ENCODE results near the gene STAT5B. TPM values are rescaled to one million over a fixed set of nuclear protein-coding genes. Genes with fewer than 3 reads are reported as not detected.

Gene STAT5B
- total and polyA plus RNA-seq, 9 of the 15 experiments (the other 6 are each of a cell fraction or from before 2014, with no cell fraction given) = 20.8 to 176 (median 92.4) TPM

GRCh38 chr17:42153919-42154742 lies 122.1 kb downstream of the STAT5B start (continued):
- TF ChIP-seq, protein P1, sequence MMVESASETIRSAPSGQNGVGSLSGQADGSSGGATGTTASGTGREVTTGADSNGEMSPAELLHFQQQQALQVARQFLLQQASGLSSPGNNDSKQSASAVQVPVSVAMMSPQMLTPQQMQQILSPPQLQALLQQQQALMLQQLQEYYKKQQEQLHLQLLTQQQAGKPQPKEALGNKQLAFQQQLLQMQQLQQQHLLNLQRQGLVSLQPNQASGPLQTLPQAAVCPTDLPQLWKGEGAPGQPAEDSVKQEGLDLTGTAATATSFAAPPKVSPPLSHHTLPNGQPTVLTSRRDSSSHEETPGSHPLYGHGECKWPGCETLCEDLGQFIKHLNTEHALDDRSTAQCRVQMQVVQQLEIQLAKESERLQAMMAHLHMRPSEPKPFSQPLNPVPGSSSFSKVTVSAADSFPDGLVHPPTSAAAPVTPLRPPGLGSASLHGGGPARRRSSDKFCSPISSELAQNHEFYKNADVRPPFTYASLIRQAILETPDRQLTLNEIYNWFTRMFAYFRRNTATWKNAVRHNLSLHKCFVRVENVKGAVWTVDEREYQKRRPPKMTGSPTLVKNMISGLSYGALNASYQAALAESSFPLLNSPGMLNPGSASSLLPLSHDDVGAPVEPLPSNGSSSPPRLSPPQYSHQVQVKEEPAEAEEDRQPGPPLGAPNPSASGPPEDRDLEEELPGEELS (CRISPR knock-in tag; IDR thresholded peaks at IDR 0.05; ENCODE audit: borderline replicate concordance) = 0 out of 2 replicates have a peak, but pooled peaks have one; percentile 42
- TF ChIP-seq NEUROD1 (IDR thresholded peaks at IDR 0.05; ENCODE audit: borderline replicate concordance, low read depth, low read length, partially characterized antibody) (peak; percentile 1), TSHZ1 (CRISPR knock-in tag; IDR thresholded peaks at IDR 0.05) (no peak), HNRNPLL (IDR thresholded peaks at IDR 0.05; ENCODE audit: low read depth, low read length, poor library complexity, severe bottlenecking) (peak; percentile 72)

Other genes starting within 250 kb of the STAT5B start
Only the 7 nearest of the 13 such genes appear.
- 79.2 and 125 TPM in 2 replicates for gene RAB5C, start 121.4 kb downstream of the STAT5B start, total RNA-seq (2014; rRNA removed)
- gene RAB5C, start 121.4 kb downstream of the STAT5B start, total RNA-seq (2014; rRNA removed; fragmentation: Illumina TruSeq; extraction: Trizol) = 46.5 and 55.8 TPM in 2 replicates
- gene RAB5C, start 121.4 kb downstream of the STAT5B start, total RNA-seq (2015; rRNA removed; fragmentation: Illumina TruSeq; extraction: Trizol) = 106 and 107 TPM in 2 replicates
- gene RAB5C, start 121.4 kb downstream of the STAT5B start, total RNA-seq (2021) = 108 and 117 TPM in 2 replicates
- gene RAB5C, start 121.4 kb downstream of the STAT5B start, polyA plus RNA-seq (2011; rRNA removed) = 55.9 and 77.4 TPM in 2 replicates
- 165 and 166 TPM in 2 replicates for gene RAB5C, start 121.4 kb downstream of the STAT5B start, polyA plus RNA-seq (2014; fragmentation: Illumina TruSeq; extraction: Trizol)
- gene RAB5C, start 121.4 kb downstream of the STAT5B start, polyA plus RNA-seq (2014; fragmentation: Nextera tagmentation; extraction: Ambion mirVana) = 1 to 10 TPM; 1.7 to 2.2 TPM
- gene RAB5C, start 121.4 kb downstream of the STAT5B start, polyA plus RNA-seq (2014; rRNA removed) = 118 and 122 TPM in 2 replicates
- 0.50 and 0.98 TPM in 2 replicates for gene KCNH4, start 95.2 kb downstream of the STAT5B start, total RNA-seq (2014; rRNA removed)
- gene KCNH4, start 95.2 kb downstream of the STAT5B start, total RNA-seq (2014; rRNA removed; fragmentation: Illumina TruSeq; extraction: Trizol) = 0.22 and 0.29 TPM in 2 replicates
- 0.36 and 0.49 TPM in 2 replicates for gene KCNH4, start 95.2 kb downstream of the STAT5B start, total RNA-seq (2015; rRNA removed; fragmentation: Illumina TruSeq; extraction: Trizol)
- 1.8 and 2.0 TPM in 2 replicates for gene KCNH4, start 95.2 kb downstream of the STAT5B start, total RNA-seq (2021)
- gene KCNH4, start 95.2 kb downstream of the STAT5B start, polyA plus RNA-seq (2011; rRNA removed) = 0.72 and 0.79 TPM in 2 replicates
- gene KCNH4, start 95.2 kb downstream of the STAT5B start, polyA plus RNA-seq (2014; fragmentation: Illumina TruSeq; extraction: Trizol) = 1.2 and 1.3 TPM in 2 replicates
- under 1 TPM; 0.10 to 0.14 TPM for gene KCNH4, start 95.2 kb downstream of the STAT5B start, polyA plus RNA-seq (2014; fragmentation: Nextera tagmentation; extraction: Ambion mirVana)
- gene KCNH4, start 95.2 kb downstream of the STAT5B start, polyA plus RNA-seq (2014; rRNA removed) = 1.3 and 1.7 TPM in 2 replicates
- gene HCRT, start 90.9 kb downstream of the STAT5B start, total RNA-seq (2014; rRNA removed) = not detected in 2 replicates
- not detected in 2 replicates for gene HCRT, start 90.9 kb downstream of the STAT5B start, total RNA-seq (2014; rRNA removed; fragmentation: Illumina TruSeq; extraction: Trizol)
- not detected in 2 replicates for gene HCRT, start 90.9 kb downstream of the STAT5B start, total RNA-seq (2015; rRNA removed; fragmentation: Illumina TruSeq; extraction: Trizol)
- not detected in 2 replicates for gene HCRT, start 90.9 kb downstream of the STAT5B start, total RNA-seq (2021)
- not detected in 2 replicates for gene HCRT, start 90.9 kb downstream of the STAT5B start, polyA plus RNA-seq (2011; rRNA removed)
- gene HCRT, start 90.9 kb downstream of the STAT5B start, polyA plus RNA-seq (2014; fragmentation: Illumina TruSeq; extraction: Trizol) = not detected in 2 replicates
- gene HCRT, start 90.9 kb downstream of the STAT5B start, polyA plus RNA-seq (2014; fragmentation: Nextera tagmentation; extraction: Ambion mirVana) = not detected
- gene HCRT, start 90.9 kb downstream of the STAT5B start, polyA plus RNA-seq (2014; rRNA removed) = not detected in 2 replicates
- gene GHDC, start 81.9 kb downstream of the STAT5B start, total RNA-seq (2014; rRNA removed) = 20.3 and 20.8 TPM in 2 replicates
- gene GHDC, start 81.9 kb downstream of the STAT5B start, total RNA-seq (2014; rRNA removed; fragmentation: Illumina TruSeq; extraction: Trizol) = 5.0 and 5.6 TPM in 2 replicates
- gene GHDC, start 81.9 kb downstream of the STAT5B start, total RNA-seq (2015; rRNA removed; fragmentation: Illumina TruSeq; extraction: Trizol) = 10.4 and 11.2 TPM in 2 replicates
- gene GHDC, start 81.9 kb downstream of the STAT5B start, total RNA-seq (2021) = 21.1 and 23.2 TPM in 2 replicates
- gene GHDC, start 81.9 kb downstream of the STAT5B start, polyA plus RNA-seq (2011; rRNA removed) = 12.0 and 12.9 TPM in 2 replicates
- gene GHDC, start 81.9 kb downstream of the STAT5B start, polyA plus RNA-seq (2014; fragmentation: Illumina TruSeq; extraction: Trizol) = 7.8 and 12.4 TPM in 2 replicates
- gene GHDC, start 81.9 kb downstream of the STAT5B start, polyA plus RNA-seq (2014; fragmentation: Nextera tagmentation; extraction: Ambion mirVana) = under 1 TPM; 0.65 to 0.87 TPM
- 20.8 and 20.9 TPM in 2 replicates for gene GHDC, start 81.9 kb downstream of the STAT5B start, polyA plus RNA-seq (2014; rRNA removed)
- 391 and 467 TPM in 2 replicates for gene STAT5A, start 12.1 kb upstream of the STAT5B start, total RNA-seq (2014; rRNA removed)
- 156 and 174 TPM in 2 replicates for gene STAT5A, start 12.1 kb upstream of the STAT5B start, total RNA-seq (2014; rRNA removed; fragmentation: Illumina TruSeq; extraction: Trizol)
- 177 and 195 TPM in 2 replicates for gene STAT5A, start 12.1 kb upstream of the STAT5B start, total RNA-seq (2015; rRNA removed; fragmentation: Illumina TruSeq; extraction: Trizol)
- gene STAT5A, start 12.1 kb upstream of the STAT5B start, total RNA-seq (2021) = 377 and 414 TPM in 2 replicates
- gene STAT5A, start 12.1 kb upstream of the STAT5B start, polyA plus RNA-seq (2011; rRNA removed) = 131 and 196 TPM in 2 replicates
- gene STAT5A, start 12.1 kb upstream of the STAT5B start, polyA plus RNA-seq (2014; fragmentation: Illumina TruSeq; extraction: Trizol) = 379 and 415 TPM in 2 replicates
- 10 to 100 TPM; 79.9 to 81.8 TPM for gene STAT5A, start 12.1 kb upstream of the STAT5B start, polyA plus RNA-seq (2014; fragmentation: Nextera tagmentation; extraction: Ambion mirVana)
- 239 and 248 TPM in 2 replicates for gene STAT5A, start 12.1 kb upstream of the STAT5B start, polyA plus RNA-seq (2014; rRNA removed)
- gene STAT3, start 112.1 kb upstream of the STAT5B start, total RNA-seq (2014; rRNA removed) = 90.4 and 99.6 TPM in 2 replicates
- 108 and 115 TPM in 2 replicates for gene STAT3, start 112.1 kb upstream of the STAT5B start, total RNA-seq (2014; rRNA removed; fragmentation: Illumina TruSeq; extraction: Trizol)
- gene STAT3, start 112.1 kb upstream of the STAT5B start, total RNA-seq (2015; rRNA removed; fragmentation: Illumina TruSeq; extraction: Trizol) = 105 and 113 TPM in 2 replicates
- gene STAT3, start 112.1 kb upstream of the STAT5B start, total RNA-seq (2021) = 120 and 133 TPM in 2 replicates
- 90.0 and 120 TPM in 2 replicates for gene STAT3, start 112.1 kb upstream of the STAT5B start, polyA plus RNA-seq (2011; rRNA removed)
- 179 and 180 TPM in 2 replicates for gene STAT3, start 112.1 kb upstream of the STAT5B start, polyA plus RNA-seq (2014; fragmentation: Illumina TruSeq; extraction: Trizol)
- 100 to 1,000 TPM; 114 to 160 TPM for gene STAT3, start 112.1 kb upstream of the STAT5B start, polyA plus RNA-seq (2014; fragmentation: Nextera tagmentation; extraction: Ambion mirVana)
- gene STAT3, start 112.1 kb upstream of the STAT5B start, polyA plus RNA-seq (2014; rRNA removed) = 120 and 134 TPM in 2 replicates
- 126 and 135 TPM in 2 replicates for gene CAVIN1, start 146.9 kb upstream of the STAT5B start, total RNA-seq (2014; rRNA removed)
- 56.1 and 57.8 TPM in 2 replicates for gene CAVIN1, start 146.9 kb upstream of the STAT5B start, total RNA-seq (2014; rRNA removed; fragmentation: Illumina TruSeq; extraction: Trizol)
- 74.5 and 80.0 TPM in 2 replicates for gene CAVIN1, start 146.9 kb upstream of the STAT5B start, total RNA-seq (2015; rRNA removed; fragmentation: Illumina TruSeq; extraction: Trizol)
- gene CAVIN1, start 146.9 kb upstream of the STAT5B start, total RNA-seq (2021) = 143 and 162 TPM in 2 replicates
- 44.6 and 60.0 TPM in 2 replicates for gene CAVIN1, start 146.9 kb upstream of the STAT5B start, polyA plus RNA-seq (2011; rRNA removed)
- gene CAVIN1, start 146.9 kb upstream of the STAT5B start, polyA plus RNA-seq (2014; fragmentation: Illumina TruSeq; extraction: Trizol) = 77.6 and 93.7 TPM in 2 replicates
- 1 to 10 TPM; 6.8 to 8.6 TPM for gene CAVIN1, start 146.9 kb upstream of the STAT5B start, polyA plus RNA-seq (2014; fragmentation: Nextera tagmentation; extraction: Ambion mirVana)
- 72.9 and 92.8 TPM in 2 replicates for gene CAVIN1, start 146.9 kb upstream of the STAT5B start, polyA plus RNA-seq (2014; rRNA removed)

All from K562 (cell line).